Measurements from ENCODE around the gene RPL7L1.
"Not testable (repeated sequence)": the region's sequence is repeated elsewhere in the genome, so short reads cannot be mapped to it uniquely, and the experiment has no call there.

Gene RPL7L1

DNA sequence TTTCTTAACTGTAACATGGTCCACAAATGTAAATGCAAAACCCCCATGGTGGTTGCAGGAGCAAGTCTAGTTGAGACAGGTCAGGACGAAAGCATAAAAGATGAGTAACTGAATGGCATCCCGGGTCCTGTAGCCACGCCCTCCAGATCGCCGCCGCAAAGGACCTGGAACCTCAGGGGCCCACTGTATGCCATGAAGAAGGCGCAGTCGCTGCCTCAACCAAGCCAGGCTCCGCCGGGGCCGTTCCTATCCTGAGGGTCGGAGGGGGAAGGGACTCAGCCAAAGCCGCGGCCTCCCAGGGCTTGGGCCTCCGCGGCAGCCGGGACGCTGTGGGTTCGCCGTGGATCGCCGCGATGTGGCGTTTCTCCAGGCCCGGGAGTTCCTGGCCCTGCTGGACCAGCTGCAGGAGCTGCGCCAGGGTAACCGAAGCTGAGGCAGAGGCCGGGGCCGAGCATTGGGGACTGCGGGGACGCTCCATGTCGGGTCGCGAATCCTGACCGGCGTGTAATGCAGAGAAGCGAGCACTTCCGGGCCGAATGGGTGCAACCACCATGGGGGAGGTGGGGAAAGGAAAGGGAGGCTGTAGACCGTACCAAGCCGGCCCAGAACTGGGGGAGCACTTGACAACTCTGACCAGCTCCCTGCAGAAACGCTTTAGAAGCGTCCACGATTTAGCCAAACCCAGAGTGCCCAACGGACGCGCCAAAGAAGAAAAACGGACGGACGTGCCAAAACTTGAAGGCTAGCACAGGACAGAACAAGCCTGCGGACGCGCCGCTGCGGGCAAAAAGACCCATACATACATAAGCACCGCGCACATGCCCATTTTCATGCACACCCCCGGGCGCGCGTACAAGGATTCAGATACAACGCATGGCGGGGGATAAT, 11.1 kb downstream of the RPL7L1 start:
- TF ChIP-seq, protein P1, sequence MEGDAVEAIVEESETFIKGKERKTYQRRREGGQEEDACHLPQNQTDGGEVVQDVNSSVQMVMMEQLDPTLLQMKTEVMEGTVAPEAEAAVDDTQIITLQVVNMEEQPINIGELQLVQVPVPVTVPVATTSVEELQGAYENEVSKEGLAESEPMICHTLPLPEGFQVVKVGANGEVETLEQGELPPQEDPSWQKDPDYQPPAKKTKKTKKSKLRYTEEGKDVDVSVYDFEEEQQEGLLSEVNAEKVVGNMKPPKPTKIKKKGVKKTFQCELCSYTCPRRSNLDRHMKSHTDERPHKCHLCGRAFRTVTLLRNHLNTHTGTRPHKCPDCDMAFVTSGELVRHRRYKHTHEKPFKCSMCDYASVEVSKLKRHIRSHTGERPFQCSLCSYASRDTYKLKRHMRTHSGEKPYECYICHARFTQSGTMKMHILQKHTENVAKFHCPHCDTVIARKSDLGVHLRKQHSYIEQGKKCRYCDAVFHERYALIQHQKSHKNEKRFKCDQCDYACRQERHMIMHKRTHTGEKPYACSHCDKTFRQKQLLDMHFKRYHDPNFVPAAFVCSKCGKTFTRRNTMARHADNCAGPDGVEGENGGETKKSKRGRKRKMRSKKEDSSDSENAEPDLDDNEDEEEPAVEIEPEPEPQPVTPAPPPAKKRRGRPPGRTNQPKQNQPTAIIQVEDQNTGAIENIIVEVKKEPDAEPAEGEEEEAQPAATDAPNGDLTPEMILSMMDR (IDR thresholded peaks at IDR 0.05; ENCODE audit: control extremely low read depth, extremely low read depth, low read depth, missing control alignments) = no peak
- DNase-seq (ENCODE audit: extremely low spot score) = peak; percentile 94
- ChIA-PET POLR2A (interaction anchor here (1.0 kb wide), 1 partner anchor 8 kb away, joined by 3 read pairs; no protein-coding TSS in a partner anchor), CTCF (interaction anchor here (1.0 to 2.6 kb wide), 7 partner anchors 9 to 343 kb away, joined by 3 to 14 read pairs (median 4); no protein-coding TSS in a partner anchor)

DNA sequence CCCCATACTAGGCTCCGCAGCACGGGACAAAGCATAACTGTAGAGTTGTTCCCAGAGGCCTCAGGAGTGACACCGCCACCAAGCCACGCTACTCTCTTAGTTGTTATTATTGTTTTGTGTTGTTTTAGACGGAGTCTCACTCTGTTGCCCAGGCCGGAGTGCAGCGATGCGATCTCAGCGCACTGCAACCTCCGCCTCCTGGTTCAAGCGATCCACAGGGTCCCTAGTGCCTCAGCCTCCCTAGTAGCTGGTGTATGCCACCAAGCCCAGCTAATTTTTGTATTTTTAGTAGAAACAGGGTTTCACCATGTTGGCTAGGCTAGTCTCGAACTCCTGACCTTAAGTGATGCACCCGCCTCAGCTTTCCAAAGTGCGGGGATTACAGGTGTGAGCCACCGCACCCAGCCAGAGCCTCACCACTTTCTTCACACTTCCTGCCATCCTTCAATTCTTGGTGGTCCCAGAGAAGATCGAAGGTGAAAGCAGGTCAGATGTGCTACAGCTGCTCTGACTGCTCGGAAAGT, 11.8 kb downstream of the RPL7L1 start:
- ChIA-PET POLR2A (interaction anchor here (1.0 kb wide), 1 partner anchor 9 kb away, joined by 3 read pairs; no protein-coding TSS in a partner anchor), CTCF (interaction anchor here (1.0 to 2.6 kb wide), 7 partner anchors 10 to 344 kb away, joined by 3 to 14 read pairs (median 4); no protein-coding TSS in a partner anchor)
- no peak for DNase-seq (ENCODE audit: extremely low spot score)
- TF ChIP-seq, protein P1 (IDR thresholded peaks at IDR 0.05; ENCODE audit: control extremely low read depth, extremely low read depth, low read depth, missing control alignments) = no peak

DNA sequence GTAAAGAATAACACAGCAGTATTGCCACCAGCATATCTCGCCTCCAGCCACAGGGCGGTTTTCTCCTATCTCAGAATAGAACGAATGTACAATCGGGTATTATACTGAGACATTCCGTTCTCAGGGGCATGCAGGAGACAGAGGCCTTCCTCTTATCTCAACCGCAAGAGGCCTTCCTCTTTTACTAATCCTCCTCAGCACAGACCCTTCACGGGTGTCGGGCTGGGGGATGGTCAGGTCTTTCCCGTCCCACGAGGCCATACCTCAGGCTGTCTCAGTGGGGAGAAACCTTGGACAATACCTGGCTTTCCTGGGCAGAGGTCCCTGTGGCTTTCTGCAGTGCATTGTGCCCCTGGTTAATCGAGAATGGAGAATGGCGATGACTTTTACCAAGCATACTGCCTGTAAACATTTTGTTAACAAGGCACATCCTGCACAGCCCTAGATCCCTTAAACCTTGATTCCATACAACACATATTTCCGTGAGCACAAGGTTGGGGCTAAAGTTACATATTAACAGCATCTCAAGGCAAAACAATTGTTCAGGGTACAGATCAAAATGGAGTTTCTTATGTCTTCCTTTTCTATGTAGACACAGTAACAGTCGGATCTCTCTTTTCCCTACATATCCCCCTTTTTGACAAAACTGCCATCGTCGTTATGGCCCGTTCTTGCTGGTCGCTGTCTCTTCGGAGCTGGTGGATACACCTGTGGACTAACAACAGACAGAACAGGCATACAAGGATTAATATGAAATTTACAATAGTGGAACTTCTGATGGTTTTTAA, 14.8 kb downstream of the RPL7L1 start:
- CTCF ChIA-PET = interaction anchor here (1.3 kb wide), 1 partner anchor 140 kb away, joined by 3 read pairs; no protein-coding TSS in a partner anchor
- POLR2A ChIA-PET; DNase-seq (ENCODE audit: extremely low spot score): not testable (repeated sequence)

DNA sequence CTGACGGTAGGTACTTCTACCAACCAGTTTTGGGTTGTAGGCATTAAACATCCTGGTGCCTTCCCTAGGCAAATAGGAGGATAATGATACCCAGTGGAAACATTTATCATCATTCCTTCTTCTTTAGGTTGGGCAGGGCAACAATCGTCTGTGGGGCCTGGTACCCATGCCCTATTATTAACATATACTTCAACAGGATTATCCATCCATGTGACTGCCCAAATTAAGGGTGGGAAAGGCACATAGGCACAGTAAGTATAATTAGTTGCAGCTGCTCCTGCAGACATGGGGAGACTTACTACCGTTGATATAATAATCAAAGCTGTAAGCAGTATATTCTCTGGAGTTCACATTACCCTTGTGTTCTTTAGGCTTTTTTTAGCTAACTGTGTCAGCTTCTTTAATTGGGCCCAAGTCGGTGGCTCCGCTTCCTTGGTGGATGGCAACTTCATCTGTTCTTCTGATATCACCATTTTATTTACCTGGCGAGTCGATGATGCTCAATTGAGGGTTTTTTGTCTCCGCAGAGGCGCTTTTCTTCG, 16.8 kb downstream of the RPL7L1 start:
- POLR2A ChIA-PET = no interaction called here
- TF ChIP-seq, protein P1 (IDR thresholded peaks at IDR 0.05; ENCODE audit: control extremely low read depth, extremely low read depth, low read depth, missing control alignments) = no peak
- no peak for DNase-seq (ENCODE audit: extremely low spot score)
- CTCF ChIA-PET = interaction anchor here (1.3 kb wide), 1 partner anchor 235 kb away, joined by 4 read pairs; no protein-coding TSS in a partner anchor

DNA sequence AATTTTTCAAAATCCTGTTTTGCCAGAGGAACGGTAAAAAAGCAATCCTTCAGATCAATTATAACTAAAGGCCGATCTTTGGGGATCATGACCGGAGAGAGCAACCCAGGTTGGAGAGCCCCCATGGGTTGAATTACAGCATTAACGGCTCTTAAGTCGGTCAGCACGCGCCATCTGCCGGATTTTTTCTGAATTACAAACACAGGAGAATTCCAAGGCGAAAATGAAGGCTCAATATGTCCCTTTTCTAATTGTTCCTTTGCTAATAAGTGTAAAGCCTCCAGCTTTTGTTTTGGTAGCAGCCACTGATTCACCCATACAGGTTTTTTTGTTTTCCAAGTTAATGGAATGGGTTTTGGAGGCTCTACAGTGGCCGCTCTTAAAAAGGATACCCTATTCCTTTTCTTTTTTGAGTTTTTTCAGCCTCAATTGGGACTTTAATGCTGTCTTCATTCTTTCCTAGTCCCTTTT, 19.5 kb downstream of the RPL7L1 start:
- no peak for DNase-seq (ENCODE audit: extremely low spot score)
- TF ChIP-seq, protein P1 (IDR thresholded peaks at IDR 0.05; ENCODE audit: control extremely low read depth, extremely low read depth, low read depth, missing control alignments) = peak; percentile 71
- ChIA-PET POLR2A (no interaction called here), CTCF (interaction anchor here (1.0 to 1.9 kb wide), 5 partner anchors 12 to 245 kb away, joined by 3 to 4 read pairs (median 4); no protein-coding TSS in a partner anchor)

DNA sequence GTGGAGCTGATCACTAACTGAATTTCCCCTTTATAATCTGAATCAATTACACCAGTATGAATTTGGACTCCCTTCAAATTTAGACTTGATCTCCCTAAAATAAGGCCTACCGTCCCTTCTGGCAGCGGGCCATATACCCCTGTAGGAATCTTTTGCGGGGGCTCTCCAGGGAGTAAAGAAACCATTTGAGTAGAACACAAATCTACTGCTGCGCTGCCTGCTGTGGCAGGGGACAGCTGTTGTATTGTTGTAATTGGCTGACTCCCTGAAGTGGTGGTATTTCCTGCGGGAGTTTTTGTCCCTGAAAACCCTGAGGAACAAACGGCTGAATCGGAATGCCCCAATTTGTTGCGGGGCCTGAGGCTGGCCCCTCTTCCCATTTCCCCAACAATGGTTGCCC, 20.5 kb downstream of the RPL7L1 start:
- DNase-seq (ENCODE audit: extremely low spot score) = no peak
- TF ChIP-seq, protein P1 (IDR thresholded peaks at IDR 0.05; ENCODE audit: control extremely low read depth, extremely low read depth, low read depth, missing control alignments) = no peak
- ChIA-PET CTCF (interaction anchor here (0.7 to 3.6 kb wide), 12 partner anchors 8 to 251 kb away, joined by 3 to 65 read pairs (median 6); partner anchors contain the start of gene CNPY3), POLR2A (no interaction called here)
